Measurements from ENCODE around the gene KCNE4. TPM values are rescaled to one million over a fixed set of nuclear protein-coding genes. Genes with fewer than 3 reads are reported as not detected.

The KCNE4 gene
- polyA plus RNA-seq, 1 donor from 2014 or later, result not detected

DNA sequence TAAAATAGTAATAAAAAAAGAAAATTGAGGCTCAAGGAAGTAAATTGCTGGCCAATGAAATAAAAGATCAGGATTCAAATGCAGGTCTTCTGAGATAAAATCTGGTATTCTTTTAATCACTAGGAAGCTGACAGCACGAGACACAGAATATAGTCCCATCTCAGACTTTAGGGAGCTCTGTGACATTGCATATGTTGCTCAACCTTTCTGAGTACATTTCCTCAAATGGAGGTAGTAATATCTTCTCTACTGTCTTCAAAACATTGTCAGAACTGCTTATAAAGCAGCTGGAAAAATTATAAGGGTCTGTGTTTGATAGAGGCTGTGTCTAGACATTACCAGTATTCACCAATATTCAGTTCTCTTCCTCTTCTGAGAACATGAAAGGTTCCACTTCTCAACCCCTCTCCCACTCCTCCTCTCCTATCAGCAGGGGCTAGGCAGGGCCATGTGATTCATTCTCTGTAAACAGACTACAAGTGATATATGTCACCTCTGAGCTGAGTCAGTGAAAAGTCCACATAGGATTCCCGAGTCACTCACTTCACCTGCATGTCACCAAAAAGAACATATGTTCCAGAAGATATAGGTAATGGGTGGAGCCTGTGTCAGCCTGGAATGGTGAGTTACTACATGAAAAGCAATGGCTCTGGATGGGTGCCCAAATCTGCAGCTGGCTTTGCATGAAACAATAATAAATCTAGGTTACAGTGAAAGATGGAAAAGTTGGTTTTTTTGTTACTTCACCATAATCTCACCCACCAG lies 7.1 kb downstream of the KCNE4 start:
- H3K4me1 Mint-ChIP-seq, result no peaks in the 10 kb centered on the region
- no peak overlapping the region for H3K4me3 Mint-ChIP-seq
- no peak overlapping the region for H3K27ac Mint-ChIP-seq
- H3K27me3 Mint-ChIP-seq, result no peaks in the 10 kb centered on the region
- peaks cover 0 to 8% (median 0%) of the 10 kb centered on the region in 3 donors for H3K9me3 Mint-ChIP-seq
- no peaks in the 10 kb centered on the region for H3K36me3 Mint-ChIP-seq

GRCh38 chr2:223060201-223060825 lies 8.3 kb downstream of the KCNE4 start:
- peaks cover 0 to 8% (median 0%) of the 10 kb centered on the region in 3 donors for H3K9me3 Mint-ChIP-seq
- no peaks in the 10 kb centered on the region for H3K27me3 Mint-ChIP-seq
- no peak overlapping the region for H3K4me3 Mint-ChIP-seq
- H3K36me3 Mint-ChIP-seq, result no peaks in the 10 kb centered on the region
- no peak overlapping the region for H3K27ac Mint-ChIP-seq
- no peaks in the 10 kb centered on the region for H3K4me1 Mint-ChIP-seq

DNA sequence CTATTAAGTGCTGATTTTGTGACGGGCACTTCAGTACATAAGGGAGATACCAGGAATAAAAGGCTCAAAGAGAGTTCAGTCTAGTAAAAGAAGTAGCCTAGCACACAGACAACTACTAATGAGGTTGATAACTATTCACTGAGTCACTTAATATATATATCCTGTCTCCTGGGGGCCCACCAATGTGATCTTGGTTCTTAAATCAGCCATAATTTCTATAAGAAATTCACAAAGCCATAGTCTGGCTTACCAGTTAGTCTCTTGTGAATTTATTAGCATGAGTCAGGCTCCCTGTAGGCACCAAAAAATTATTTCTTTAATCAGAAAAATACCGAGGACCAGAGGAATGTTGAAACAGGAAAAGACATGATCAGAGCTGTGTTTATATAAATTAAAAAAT lies 10.4 kb downstream of the KCNE4 start:
- H3K4me3 Mint-ChIP-seq, result no peak overlapping the region
- H3K27ac Mint-ChIP-seq, result no peak overlapping the region
- no peaks in the 10 kb centered on the region for H3K4me1 Mint-ChIP-seq
- H3K9me3 Mint-ChIP-seq, result peaks cover 0 to 9% (median 0%) of the 10 kb centered on the region in 3 donors
- H3K36me3 Mint-ChIP-seq, result no peaks in the 10 kb centered on the region
- H3K27me3 Mint-ChIP-seq, result no peaks in the 10 kb centered on the region

DNA sequence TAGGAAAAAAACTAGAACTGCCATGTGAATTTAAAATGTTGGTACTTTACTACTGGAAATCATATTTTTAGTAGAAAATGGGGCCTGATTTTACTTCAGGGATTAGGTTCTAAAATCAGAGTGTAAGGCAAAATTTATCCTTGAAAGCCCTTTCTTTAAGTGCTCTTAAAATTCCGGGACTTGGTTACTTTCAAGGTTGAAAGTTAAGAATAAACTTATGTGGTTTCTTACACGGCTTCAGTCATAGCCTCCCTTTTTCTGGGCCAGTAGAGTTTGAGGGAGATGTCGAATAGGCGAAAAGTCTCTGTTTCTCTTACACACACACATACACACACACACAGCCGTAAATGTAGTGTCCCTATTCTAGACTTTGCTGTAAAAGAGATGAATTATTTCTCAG lies 13.1 kb downstream of the KCNE4 start:
- Mint-ChIP-seq H3K4me1 (no peaks in the 10 kb centered on the region), H3K36me3 (no peaks in the 10 kb centered on the region), H3K27me3 (no peaks in the 10 kb centered on the region), H3K9me3 (peaks cover 0 to 5% (median 0%) of the 10 kb centered on the region in 3 donors), H3K4me3 (no peak overlapping the region), H3K27ac (no peak overlapping the region)

GRCh38 chr2:223066721-223067120 lies 14.7 kb downstream of the KCNE4 start:
- Mint-ChIP-seq H3K4me1 (no peaks in the 10 kb centered on the region), H3K4me3 (no peak overlapping the region), H3K27ac (no peak overlapping the region), H3K36me3 (no peaks in the 10 kb centered on the region), H3K27me3 (no peaks in the 10 kb centered on the region), H3K9me3 (peaks cover 0 to 1% (median 0%) of the 10 kb centered on the region in 3 donors)

- Mint-ChIP-seq H3K36me3 (no peaks in the 10 kb centered on the region), H3K27me3 (no peaks in the 10 kb centered on the region), H3K27ac (no peak overlapping the region), H3K4me3 (no peak overlapping the region), H3K4me1 (no peaks in the 10 kb centered on the region), H3K9me3 (peaks cover 0 to 1% (median 0%) of the 10 kb centered on the region in 3 donors)
Measured at GRCh38 chr2:223068071-223068470, 16.1 kb downstream of the KCNE4 start.

- Mint-ChIP-seq H3K4me1 (no peaks in the 10 kb centered on the region), H3K27ac (no peak overlapping the region), H3K4me3 (no peak overlapping the region), H3K36me3 (no peaks in the 10 kb centered on the region), H3K27me3 (no peaks in the 10 kb centered on the region), H3K9me3 (peaks cover 0 to 1% (median 0%) of the 10 kb centered on the region in 3 donors)
Measured at GRCh38 chr2:223069465-223069864, 17.5 kb downstream of the KCNE4 start.

DNA sequence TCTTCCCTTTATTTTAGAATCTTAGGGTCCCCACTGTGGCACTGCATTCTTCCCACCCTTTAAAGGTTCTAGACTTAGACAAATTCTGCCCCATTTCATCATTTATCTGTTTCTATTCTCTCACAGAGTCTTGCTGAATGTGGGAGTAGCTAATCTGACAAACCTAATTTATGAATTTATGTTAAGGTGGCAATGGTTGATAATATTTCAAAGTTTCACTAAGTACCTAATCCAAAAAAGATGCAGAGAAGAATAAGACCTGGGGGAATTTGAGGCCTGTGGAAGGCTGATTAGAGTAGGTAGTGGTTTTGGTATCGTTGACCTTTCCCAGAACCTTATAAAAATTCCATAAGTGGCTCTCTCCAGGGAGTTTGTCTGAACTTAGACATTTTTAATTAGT lies 18.0 kb downstream of the KCNE4 start:
- no peak overlapping the region for H3K27ac Mint-ChIP-seq
- H3K36me3 Mint-ChIP-seq, result no peaks in the 10 kb centered on the region
- H3K27me3 Mint-ChIP-seq, result no peaks in the 10 kb centered on the region
- H3K4me1 Mint-ChIP-seq, result no peaks in the 10 kb centered on the region
- H3K4me3 Mint-ChIP-seq, result no peak overlapping the region
- H3K9me3 Mint-ChIP-seq, result peaks cover 0 to 1% (median 0%) of the 10 kb centered on the region in 3 donors

DNA sequence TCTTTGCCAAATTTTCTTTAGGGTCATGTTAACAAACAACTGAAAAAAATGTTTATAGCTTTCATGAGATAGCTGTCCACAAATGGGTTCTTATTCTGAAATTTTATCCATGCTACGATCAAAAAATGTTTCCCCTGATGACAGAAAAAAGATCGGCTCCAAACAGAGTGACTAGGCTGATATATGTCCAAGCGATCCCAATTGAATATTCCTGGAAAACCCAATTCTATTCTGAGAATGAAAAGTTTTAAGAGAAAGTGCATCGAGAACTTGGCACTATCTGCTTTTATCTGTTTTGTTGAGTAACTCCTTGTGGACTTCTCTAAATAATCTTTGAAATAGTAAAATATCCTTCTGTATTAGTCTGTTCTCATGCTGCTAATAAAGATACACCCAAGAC lies 19.1 kb downstream of the KCNE4 start:
- H3K4me1 Mint-ChIP-seq, result no peaks in the 10 kb centered on the region
- no peak overlapping the region for H3K27ac Mint-ChIP-seq
- H3K4me3 Mint-ChIP-seq, result no peak overlapping the region
- H3K27me3 Mint-ChIP-seq, result no peaks in the 10 kb centered on the region
- H3K9me3 Mint-ChIP-seq, result peaks cover 0 to 3% (median 1%) of the 10 kb centered on the region in 3 donors
- no peaks in the 10 kb centered on the region for H3K36me3 Mint-ChIP-seq

GRCh38 chr2:223072826-223073225 lies 20.8 kb downstream of the KCNE4 start:
- Mint-ChIP-seq H3K4me1 (no peaks in the 10 kb centered on the region), H3K9me3 (peaks cover 0 to 3% (median 0%) of the 10 kb centered on the region in 3 donors), H3K27me3 (peaks cover 2% of the 10 kb centered on the region), H3K4me3 (no peak overlapping the region), H3K27ac (no peak overlapping the region), H3K36me3 (no peaks in the 10 kb centered on the region)

DNA sequence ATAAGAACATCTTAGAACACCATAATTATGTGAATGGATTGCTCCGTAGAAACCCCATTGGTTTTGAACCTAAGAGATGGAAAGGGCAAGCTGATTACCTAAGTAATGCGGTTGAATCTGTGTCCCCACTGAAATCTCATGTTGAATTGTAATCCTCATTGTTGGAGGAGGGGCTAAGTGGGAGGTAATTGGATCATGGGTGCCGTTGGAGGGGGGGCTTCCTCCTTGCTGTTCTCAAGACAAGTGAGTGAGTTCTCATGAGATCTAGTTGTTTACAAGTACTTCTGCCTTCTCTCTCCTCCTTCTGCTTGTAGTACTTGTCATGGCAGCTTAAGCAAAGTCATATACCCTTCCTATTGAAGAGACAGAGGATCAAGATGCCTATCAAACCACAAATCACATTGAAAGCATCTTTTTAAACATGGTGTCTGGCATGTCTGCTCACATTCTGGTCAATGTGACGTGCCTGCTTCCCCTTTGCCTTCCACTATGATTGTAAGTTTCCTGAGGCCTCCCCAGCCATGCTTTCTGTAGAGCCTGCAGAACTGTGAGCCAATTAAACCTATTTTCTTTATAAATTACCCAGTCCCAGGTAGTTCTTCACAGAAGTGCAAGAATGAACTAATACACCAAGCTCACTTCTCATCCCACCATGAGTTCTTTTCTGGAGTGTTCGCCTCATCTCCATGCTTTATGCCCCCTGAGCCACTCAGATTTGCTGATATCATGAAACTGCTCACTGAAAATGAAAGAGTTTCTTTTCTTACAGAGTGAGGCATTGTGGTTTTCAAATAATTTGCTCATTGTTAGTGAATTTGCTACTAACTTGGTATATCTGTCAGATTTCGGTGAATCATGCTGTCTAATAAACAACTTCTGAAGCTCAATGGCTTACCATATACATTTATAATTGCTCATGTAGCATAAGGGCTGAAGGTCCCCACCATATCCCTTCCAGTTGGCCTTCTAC lies 23.6 kb downstream of the KCNE4 start:
- Mint-ChIP-seq H3K4me1 (no peaks in the 10 kb centered on the region), H3K9me3 (peaks cover 0 to 5% (median 3%) of the 10 kb centered on the region in 3 donors), H3K36me3 (no peaks in the 10 kb centered on the region), H3K27ac (no peak overlapping the region), H3K27me3 (peaks cover 5% of the 10 kb centered on the region), H3K4me3 (no peak overlapping the region)

DNA sequence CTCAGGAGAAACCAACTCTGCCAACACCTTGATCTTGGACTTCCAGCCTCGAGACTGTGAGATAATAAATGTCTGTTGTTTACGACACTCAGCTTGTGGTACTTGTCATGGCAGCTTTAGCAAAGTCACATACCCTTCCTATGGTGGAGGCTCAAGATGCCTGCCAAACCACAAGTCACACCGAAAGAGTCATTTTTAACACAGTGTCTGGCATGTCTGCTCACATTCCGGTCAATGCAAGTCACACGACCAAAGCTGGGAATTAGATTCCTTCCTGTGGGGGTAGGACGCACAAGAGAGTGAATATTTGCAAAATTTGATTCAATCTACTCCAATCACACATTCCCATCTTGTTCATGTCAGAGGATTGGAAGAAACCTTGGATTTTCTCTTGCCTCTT lies 24.6 kb downstream of the KCNE4 start:
- Mint-ChIP-seq H3K4me3 (no peak overlapping the region), H3K9me3 (peaks cover 3 to 5% (median 3%) of the 10 kb centered on the region in 3 donors), H3K27me3 (peaks cover 5% of the 10 kb centered on the region), H3K27ac (no peak overlapping the region), H3K36me3 (no peaks in the 10 kb centered on the region), H3K4me1 (no peaks in the 10 kb centered on the region)

- H3K4me1 Mint-ChIP-seq, result no peaks in the 10 kb centered on the region
- H3K9me3 Mint-ChIP-seq, result peaks cover 3 to 5% (median 3%) of the 10 kb centered on the region in 3 donors
- H3K36me3 Mint-ChIP-seq, result no peaks in the 10 kb centered on the region
- no peak overlapping the region for H3K4me3 Mint-ChIP-seq
- H3K27ac Mint-ChIP-seq, result no peak overlapping the region
- peaks cover 5% of the 10 kb centered on the region for H3K27me3 Mint-ChIP-seq
Measured at GRCh38 chr2:223078482-223078881, 26.5 kb downstream of the KCNE4 start.

GRCh38 chr2:223079378-223079777 lies 27.4 kb downstream of the KCNE4 start:
- Mint-ChIP-seq H3K27me3 (peaks cover 5% of the 10 kb centered on the region), H3K4me1 (no peaks in the 10 kb centered on the region), H3K9me3 (peaks cover 3 to 5% (median 3%) of the 10 kb centered on the region in 3 donors), H3K27ac (no peak overlapping the region), H3K4me3 (no peak overlapping the region), H3K36me3 (no peaks in the 10 kb centered on the region)

- H3K4me1 Mint-ChIP-seq, result no peaks in the 10 kb centered on the region
- no peak overlapping the region for H3K27ac Mint-ChIP-seq
- no peaks in the 10 kb centered on the region for H3K36me3 Mint-ChIP-seq
- peaks cover 5% of the 10 kb centered on the region for H3K27me3 Mint-ChIP-seq
- peaks cover 3 to 5% (median 3%) of the 10 kb centered on the region in 3 donors for H3K9me3 Mint-ChIP-seq
- no peak overlapping the region for H3K4me3 Mint-ChIP-seq
Measured at GRCh38 chr2:223079925-223080324, 27.9 kb downstream of the KCNE4 start.
